HCT116 (cell line): ENCODE results near the gene AXIN2. TPM values are rescaled to one million over a fixed set of nuclear protein-coding genes. Genes with fewer than 3 reads are reported as not detected.

Experiments used
- ATAC-seq: fragments of 200-7000 bp; cut with Tn5 transposase; 2 replicates; pipeline ENCODE4 v1.9.1; 2020; ENCODE audit warnings: mild to moderate bottlenecking, moderate library complexity
- BruUV-seq: library from RNA; stranded (reverse); fragments of 400-500 nt; replicated peaks from 2 replicates; lab custom pipeline; 2021; lab: Mats Ljungman, UMichigan
- CTCF ChIA-PET: fragments of 300-600 bp; sonication (Branson Sonifier 250); formaldehyde crosslinking; loops from one replicate; lab custom pipeline; 2021; ENCODE audit warnings: antibody characterized with exemption; lab: Charles Lee
- POLR2A ChIA-PET: fragments of 300-600, 350-600 bp; sonication (Branson Sonifier 250); formaldehyde crosslinking; loops from one replicate; lab custom pipeline; 2021; ENCODE audit warnings: antibody characterized with exemption; lab: Charles Lee
- RAD21 ChIA-PET, 2 experiments: fragments of 300-600 bp; sonication (Branson Sonifier 250); formaldehyde crosslinking; loops; one replicate each; lab custom pipeline; 2023; ENCODE audit warnings: low total read pairs in 2 of 2; ENCODE audit not compliant: uncharacterized antibody in 2 of 2, unreplicated experiment in 2 of 2, low non-redundant PET in 1 of 2; lab: Charles Lee
- DNase-seq: peaks from one replicate; pipeline ENCODE4 v3.0.0-alpha.2; 2010; ENCODE audit warnings: low read depth, low spot score
- H2AFZ ChIP-seq: fragments of 200-600 bp; shearing (Covaris generic), sonication (generic); 2 replicates; pipeline ENCODE4 v1.6.1; 2017; ENCODE audit warnings: low read depth, mixed run types, mixed read lengths, antibody characterized with exemption, low read length; ENCODE audit not compliant: poor library complexity, severe bottlenecking
- H3K27ac ChIP-seq: 2 replicates; pipeline ENCODE4 v1.5.1; 2012; ENCODE audit warnings: low read depth, low read length
- H3K27me3 ChIP-seq: fragments of 200-600 bp; sonication (generic); 2 replicates; pipeline ENCODE4 v1.6.1; 2016; ENCODE audit warnings: mixed run types, low read length, mixed read lengths; ENCODE audit not compliant: insufficient read depth
- H3K36me3 ChIP-seq, 2 experiments: fragments of 200-500 bp in 1 of 2; fragments of 200-600 bp in 1 of 2; sonication (Bioruptor generic) in 1 of 2; sonication (generic) in 1 of 2; 2 replicates each; pipeline versions ENCODE4 v1.5.1 to v1.6.1; 2014 to 2016; ENCODE audit warnings: low read length in 2 of 2, inconsistent platforms in 1 of 2, mixed read lengths in 1 of 2, mixed run types in 1 of 2; ENCODE audit not compliant: insufficient read depth in 2 of 2, control insufficient read depth in 1 of 2
- H3K4me1 ChIP-seq, 2 experiments: fragments of 200-600 bp in 1 of 2; sonication (generic) in 1 of 2; 2 replicates each; pipeline versions ENCODE4 v1.5.1 to v1.6.1; 2012 to 2017; ENCODE audit warnings: low read length in 2 of 2, inconsistent platforms in 1 of 2, mild to moderate bottlenecking in 1 of 2, mixed read lengths in 1 of 2, mixed run types in 1 of 2, moderate library complexity in 1 of 2; ENCODE audit not compliant: insufficient read depth in 2 of 2, control insufficient read depth in 1 of 2
- H3K4me2 ChIP-seq: fragments of 200-600 bp; sonication (generic); 2 replicates; pipeline ENCODE4 v1.6.1; 2017; ENCODE audit warnings: mixed run types, low read length, mixed read lengths
- H3K4me3 ChIP-seq, 2 experiments: fragments of 200-600 bp in 1 of 2; sonication (generic) in 1 of 2; replicated peaks in 1 of 2; 2 replicates each; pipeline ENCODE4 v1.5.1; 2011 to 2016; ENCODE audit warnings: low read length in 2 of 2, control low read depth in 1 of 2, low read depth in 1 of 2, mild to moderate bottlenecking in 1 of 2, mixed read lengths in 1 of 2, mixed run types in 1 of 2
- H3K79me2 ChIP-seq: fragments of 200-600 bp; sonication (generic); 2 replicates; pipeline ENCODE4 v1.6.1; 2017; ENCODE audit warnings: mild to moderate bottlenecking, mixed run types, low read length, moderate library complexity, mixed read lengths; ENCODE audit not compliant: insufficient read depth
- H3K9ac ChIP-seq: fragments of 200-600 bp; sonication (generic); 2 replicates; pipeline ENCODE4 v1.6.1; 2016; ENCODE audit warnings: low read length, mixed read lengths
- H3K9me2 ChIP-seq: fragments of 200-600 bp; sonication (generic), shearing (Covaris generic); 2 replicates; pipeline ENCODE4 v1.6.1; 2017; ENCODE audit warnings: mixed run types, mild to moderate bottlenecking, moderate library complexity; ENCODE audit not compliant: insufficient read depth
- H3K9me3 ChIP-seq, 2 experiments: fragments of 200-500 bp in 1 of 2; fragments of 200-600 bp in 1 of 2; sonication (Bioruptor generic) in 1 of 2; sonication (generic) in 1 of 2; 2 replicates each; pipeline ENCODE4 v1.6.1; 2014 to 2017; ENCODE audit warnings: low read length in 2 of 2, mixed read lengths in 2 of 2, inconsistent platforms in 1 of 2, low read depth in 1 of 2, mild to moderate bottlenecking in 1 of 2, mixed run types in 1 of 2, moderate library complexity in 1 of 2; ENCODE audit not compliant: control insufficient read depth in 1 of 2, insufficient read depth in 1 of 2
- H4K20me1 ChIP-seq: fragments of 200-600 bp; sonication (generic), shearing (Covaris generic); 2 replicates; pipeline ENCODE4 v1.6.1; 2017; ENCODE audit warnings: mixed run types, mild to moderate bottlenecking, moderate library complexity; ENCODE audit not compliant: insufficient read depth
- POLR2A ChIP-seq: IDR thresholded peaks from 2 replicates; pipeline ENCODE4 v1.7.0; 2011; ENCODE audit warnings: borderline replicate concordance; ENCODE audit not compliant: insufficient read depth, insufficient read length; ENCODE audit errors: extremely low read depth
- REST ChIP-seq: IDR thresholded peaks from 2 replicates; pipeline ENCODE4 v1.6.1; 2012; ENCODE audit warnings: low read depth
- SRF ChIP-seq: IDR thresholded peaks from 2 replicates; pipeline ENCODE4 v1.6.1; 2012; ENCODE audit warnings: low read depth
- ZNF274 ChIP-seq: fragments of 200-500 bp; sonication (Bioruptor generic); IDR thresholded peaks from 2 replicates; pipeline ENCODE4 v1.6.1; 2014; ENCODE audit warnings: mild to moderate bottlenecking, low read depth, low read length, inconsistent platforms
- intact Hi-C: fragments of 100-400 bp; cut with micrococcal nuclease; formaldehyde crosslinking; loops from 2 replicates; pipeline ENCODE4 v1.10.0; 2022
- total RNA-seq: library from RNA; stranded (reverse); gene quantifications from one replicate; pipeline ENCODE4 v1.2.1, GENCODE V29; 2021; ENCODE audit not compliant: unreplicated experiment
- TF ChIP-seq, protein P1 (sequence below), 3 experiments: fragments of 200-600 bp in 1 of 3; sonication (generic) in 1 of 3; IDR thresholded peaks in 2 of 3; conservative IDR thresholded peaks in 1 of 3; 2 replicates each; pipeline ENCODE4 v1.5.1; 2012 to 2017; ENCODE audit warnings: low read depth in 2 of 3, low read length in 2 of 3, antibody characterized with exemption in 1 of 3, borderline replicate concordance in 1 of 3, control low read depth in 1 of 3, mild to moderate bottlenecking in 1 of 3, mixed read lengths in 1 of 3, mixed run types in 1 of 3, moderate library complexity in 1 of 3; ENCODE audit not compliant: insufficient read depth in 1 of 3

AXIN2 gene
- total RNA-seq, 1 experiment from 2014 or later, result 7.1 TPM

DNA sequence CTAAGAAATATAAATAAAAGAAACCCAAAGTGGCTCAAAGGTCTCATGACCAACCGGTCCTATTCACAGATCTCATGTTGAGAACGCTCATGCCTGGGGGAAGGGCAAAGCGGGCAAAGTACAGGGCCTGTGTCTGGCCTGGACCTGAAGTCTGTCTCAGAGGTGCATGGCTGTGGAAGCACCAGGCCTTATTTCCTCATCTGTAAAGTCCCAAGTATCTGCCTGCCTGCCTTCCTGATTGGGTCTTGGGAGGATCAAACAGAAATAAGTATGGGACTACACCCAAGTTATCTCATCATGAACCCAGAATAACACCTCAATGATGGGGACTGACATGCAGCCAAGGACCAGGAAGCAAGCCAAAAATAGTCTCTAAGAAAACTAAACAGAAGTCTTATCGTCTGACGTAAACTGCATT lies 14.2 kb downstream of the AXIN2 start:
- ChIA-PET RAD21 (no interaction called here), POLR2A (no interaction called here), CTCF (no interaction called here)
- Histone ChIP-seq H3K79me2 (peaks cover 29% of the 10 kb centered on the region), H4K20me1 (no peaks in the 10 kb centered on the region), H2AFZ (no peak overlapping the region), H3K9me2 (no peaks in the 10 kb centered on the region), H3K27me3 (no peaks in the 10 kb centered on the region), H3K27ac (0 out of 2 replicates have a peak overlapping the region, but pooled peaks have one; percentile 7), H3K9ac (no peak overlapping the region), H3K4me2 (no peak overlapping the region), H3K4me1 (peaks cover 18 to 25% of the 10 kb centered on the region in 2 experiments; a peak in 3 of 4 replicates), H3K4me3 (no peak overlapping the region), H3K36me3 (peaks cover 0 to 34% of the 10 kb centered on the region in 2 experiments; a peak in 2 of 4 replicates), H3K9me3 (no peaks in the 10 kb centered on the region)
- BruUV-seq, result no TSS peak
- no peak for ATAC-seq
- DNase-seq, result no peak
- no peak for TF ChIP-seq SRF
- TF ChIP-seq, protein P1, sequence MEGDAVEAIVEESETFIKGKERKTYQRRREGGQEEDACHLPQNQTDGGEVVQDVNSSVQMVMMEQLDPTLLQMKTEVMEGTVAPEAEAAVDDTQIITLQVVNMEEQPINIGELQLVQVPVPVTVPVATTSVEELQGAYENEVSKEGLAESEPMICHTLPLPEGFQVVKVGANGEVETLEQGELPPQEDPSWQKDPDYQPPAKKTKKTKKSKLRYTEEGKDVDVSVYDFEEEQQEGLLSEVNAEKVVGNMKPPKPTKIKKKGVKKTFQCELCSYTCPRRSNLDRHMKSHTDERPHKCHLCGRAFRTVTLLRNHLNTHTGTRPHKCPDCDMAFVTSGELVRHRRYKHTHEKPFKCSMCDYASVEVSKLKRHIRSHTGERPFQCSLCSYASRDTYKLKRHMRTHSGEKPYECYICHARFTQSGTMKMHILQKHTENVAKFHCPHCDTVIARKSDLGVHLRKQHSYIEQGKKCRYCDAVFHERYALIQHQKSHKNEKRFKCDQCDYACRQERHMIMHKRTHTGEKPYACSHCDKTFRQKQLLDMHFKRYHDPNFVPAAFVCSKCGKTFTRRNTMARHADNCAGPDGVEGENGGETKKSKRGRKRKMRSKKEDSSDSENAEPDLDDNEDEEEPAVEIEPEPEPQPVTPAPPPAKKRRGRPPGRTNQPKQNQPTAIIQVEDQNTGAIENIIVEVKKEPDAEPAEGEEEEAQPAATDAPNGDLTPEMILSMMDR (IDR thresholded peaks at IDR 0.05 in 2 of 3, conservative IDR thresholded peaks at IDR 0.05 in 1 of 3; ENCODE audit: borderline replicate concordance in 1 of 3, insufficient read depth in 1 of 3, low read depth in 2 of 3, low read length in 2 of 3), result no peak
- intact Hi-C loops, result no loop called here

- POLR2A ChIA-PET, result interaction anchor here (0.6 kb wide), 1 partner anchor 51 kb away, joined by 3 read pairs; no protein-coding TSS in a partner anchor
- BruUV-seq, result no TSS peak
These were observed 14.9 kb downstream of the AXIN2 start for GRCh38 chr17:65546579-65546978.

More at GRCh38 chr17:65546579-65546978, 14.9 kb downstream of the AXIN2 start:
- Histone ChIP-seq H3K79me2 (peaks cover 22% of the 10 kb centered on the region; the same call in 1 of the 2 replicates), H3K9ac (no peak overlapping the region), H3K4me1 (peaks cover 19 to 29% of the 10 kb centered on the region in 2 experiments; a peak in 3 of 4 replicates), H3K4me3 (no peak overlapping the region), H3K27me3 (no peaks in the 10 kb centered on the region)
- RAD21 ChIA-PET, result no interaction called here
- no peak for ATAC-seq
- no peak for TF ChIP-seq ZNF274
- no peak for TF ChIP-seq REST
- no peak for TF ChIP-seq POLR2A
- TF ChIP-seq, all 23 proteins: peak for 0
- Histone ChIP-seq H3K4me2 (no peak overlapping the region), H3K9me2 (no peaks in the 10 kb centered on the region), H3K27ac (no peak overlapping the region), H3K9me3 (no peaks in the 10 kb centered on the region), H4K20me1 (no peaks in the 10 kb centered on the region), H3K36me3 (peaks cover 0 to 35% of the 10 kb centered on the region in 2 experiments; a peak in 2 of 4 replicates), H2AFZ (no peak overlapping the region)
- CTCF ChIA-PET, result no interaction called here
- intact Hi-C loops, result no loop called here
- no peak for DNase-seq
